Measurements from ENCODE around the gene ZDHHC4.
"Not testable (repeated sequence)": the region's sequence is repeated elsewhere in the genome, so short reads cannot be mapped to it uniquely, and the experiment has no call there.

ZDHHC4 gene

GRCh38 chr7:6563936-6564770 lies 13.1 kb upstream of the ZDHHC4 start:
- DNase-seq, result no peak

- DNase-seq, result no peak
These were observed 11.6 kb upstream of the ZDHHC4 start for GRCh38 chr7:6565655-6566054.

- no peak for DNase-seq
These were observed 9.4 kb upstream of the ZDHHC4 start for GRCh38 chr7:6567886-6568285.

GRCh38 chr7:6571160-6571779 lies 6.0 kb upstream of the ZDHHC4 start:
- DNase-seq, result no peak

- DNase-seq, result no peak
These were observed 1.8 kb upstream of the ZDHHC4 start for GRCh38 chr7:6575281-6576023.

- DNase-seq, result no peak
These were observed 1.0 kb upstream of the ZDHHC4 start for GRCh38 chr7:6576024-6576866.

GRCh38 chr7:6576867-6577368 lies 336 bp upstream of the ZDHHC4 start:
- DNase-seq, result not testable (repeated sequence)

- no peak for DNase-seq
These were observed 1.1 kb downstream of the ZDHHC4 start for GRCh38 chr7:6578114-6579084.

- no peak for DNase-seq
These were observed 2.2 kb downstream of the ZDHHC4 start for GRCh38 chr7:6579446-6579845.

- not testable (repeated sequence) for DNase-seq
These were observed 8.6 kb downstream of the ZDHHC4 start for GRCh38 chr7:6585746-6586432.

GRCh38 chr7:6588566-6588965 lies 11.3 kb downstream of the ZDHHC4 start:
- DNase-seq, result no peak

- DNase-seq, result no peak
These were observed 12.0 kb downstream of the ZDHHC4 start for GRCh38 chr7:6589151-6589828.

- peak; percentile 49 for DNase-seq
These were observed 12.8 kb downstream of the ZDHHC4 start, which contains the start of gene INTS15 for GRCh38 chr7:6589829-6590644. Gene INTS15 (plus strand): TSS chr7:6590021. CDS start chr7:6590284, 263 bp downstream.

GRCh38 chr7:6590645-6591110 lies 13.4 kb downstream of the ZDHHC4 start:
- peak; percentile 11 for DNase-seq

- DNase-seq, result no peak
These were observed 22.8 kb downstream of the ZDHHC4 start for GRCh38 chr7:6600093-6600492.

GRCh38 chr7:6604458-6604857 lies 27.2 kb downstream of the ZDHHC4 start:
- no peak for DNase-seq

GRCh38 chr7:6606866-6607583 lies 29.8 kb downstream of the ZDHHC4 start:
- no peak for DNase-seq

GRCh38 chr7:6607651-6608051 lies 30.4 kb downstream of the ZDHHC4 start:
- DNase-seq, result no peak

Measured in NCI-H510A (cell line).